Measurements from ENCODE around the gene FGR. TPM values are rescaled to one million over a fixed set of nuclear protein-coding genes. Genes with fewer than 3 reads are reported as not detected.

FGR gene
- total and polyA plus RNA-seq, 2 of the 13 experiments (the other 11 are each of a cell fraction or from before 2014, with no cell fraction given) = not detected

- intact Hi-C loops (cut with micrococcal nuclease; ENCODE audit: unreplicated experiment) (no loop called here), in situ Hi-C loops (cut with HindIII; ENCODE audit: extremely low pct_ligation_motif_present, low pct_unique_long_range_greater_than_20kb) (no loop called here)
- TF ChIP-seq WIZ (CRISPR knock-in tag; IDR thresholded peaks at IDR 0.05) (no peak), SAFB2 (CRISPR knock-in tag; IDR thresholded peaks at IDR 0.05; ENCODE audit: borderline replicate concordance, low read depth) (no peak), MIXL1 (CRISPR knock-in tag; IDR thresholded peaks at IDR 0.05) (no peak), ZNF691 (CRISPR knock-in tag; IDR thresholded peaks at IDR 0.05; ENCODE audit: borderline replicate concordance, low read depth) (no peak)
- Histone ChIP-seq H3K4me3 (replicated peaks in 1 of 3; ENCODE audit: insufficient read depth in 1 of 3, low read depth in 2 of 3, low read length in 3 of 3) (no peak overlapping the region), H3K27ac (ENCODE audit: extremely low read length, insufficient read depth, low read length) (no peak overlapping the region), H3K79me2 (ENCODE audit: insufficient read depth, low read length) (peaks cover 49% of the 10 kb centered on the region), H2AFZ (ENCODE audit: low read length) (no peak overlapping the region), H3K9ac (ENCODE audit: insufficient read depth, low read depth, low read length) (no peak overlapping the region), H3K9me3 (ENCODE audit: low read length) (no peaks in the 10 kb centered on the region), H3K36me3 (replicated peaks in 1 of 2; ENCODE audit: control insufficient read depth in 1 of 2, insufficient read depth in 2 of 2, low read length in 2 of 2) (peaks cover 0 to 3% of the 10 kb centered on the region in 2 experiments; a peak in 2 of 5 replicates), H3K4me1 (ENCODE audit: insufficient read depth, low read length) (peaks cover 53% of the 10 kb centered on the region), H3K27me3 (ENCODE audit: control insufficient read depth in 1 of 2, insufficient read depth in 2 of 2, low read length in 2 of 2) (no peaks in the 10 kb centered on the region), H4K20me1 (ENCODE audit: insufficient read depth, low read length) (peaks cover 36% of the 10 kb centered on the region; the same call in 1 of the 2 replicates), H3K4me2 (ENCODE audit: low read depth, low read length) (no peak overlapping the region)
- no peak for DNase-seq (ENCODE audit: low spot score)
- FAIRE-seq = no peak
- no peak for ATAC-seq
- ChIA-PET POLR2A (no interaction called here), CTCF (ENCODE audit: low intra/inter-chr PET ratio, low total read pairs) (no interaction called here)
- BruUV-seq (replicated peaks) = no TSS peak
- 88% methylated on average over 4 of the region's 4 CpGs for WGBS (ENCODE audit: low lambda C conversion rate)
Observed at GRCh38 chr1:27596986-27597385, 38.0 kb downstream of the FGR start.

- intact Hi-C loops (cut with micrococcal nuclease; ENCODE audit: unreplicated experiment) = no loop called here
- no peak for FAIRE-seq
- in situ Hi-C loops (cut with HindIII; ENCODE audit: extremely low pct_ligation_motif_present, low pct_unique_long_range_greater_than_20kb) = no loop called here
- Histone ChIP-seq H3K4me2 (ENCODE audit: low read depth, low read length) (no peak overlapping the region), H2AFZ (ENCODE audit: low read length) (no peak overlapping the region), H4K20me1 (ENCODE audit: insufficient read depth, low read length) (peaks cover 34% of the 10 kb centered on the region; the same call in 1 of the 2 replicates), H3K9ac (ENCODE audit: insufficient read depth, low read depth, low read length) (no peak overlapping the region), H3K4me1 (ENCODE audit: insufficient read depth, low read length) (peaks cover 53% of the 10 kb centered on the region), H3K27ac (ENCODE audit: extremely low read length, insufficient read depth, low read length) (no peak overlapping the region), H3K4me3 (replicated peaks in 1 of 3; ENCODE audit: insufficient read depth in 1 of 3, low read depth in 2 of 3, low read length in 3 of 3) (no peak overlapping the region), H3K79me2 (ENCODE audit: insufficient read depth, low read length) (peaks cover 42% of the 10 kb centered on the region), H3K9me3 (ENCODE audit: low read length) (no peaks in the 10 kb centered on the region), H3K36me3 (replicated peaks in 1 of 2; ENCODE audit: control insufficient read depth in 1 of 2, insufficient read depth in 2 of 2, low read length in 2 of 2) (peaks cover 0 to 3% of the 10 kb centered on the region in 2 experiments; a peak in 2 of 5 replicates), H3K27me3 (ENCODE audit: control insufficient read depth in 1 of 2, insufficient read depth in 2 of 2, low read length in 2 of 2) (no peaks in the 10 kb centered on the region)
- ChIA-PET CTCF (ENCODE audit: low intra/inter-chr PET ratio, low total read pairs) (no interaction called here), POLR2A (no interaction called here)
- WGBS (ENCODE audit: low lambda C conversion rate) = 73% methylated on average over 2 of the region's 9 CpGs
- no TSS peak for BruUV-seq (replicated peaks)
- ATAC-seq = no peak
- no peak for DNase-seq (ENCODE audit: low spot score)
- TF ChIP-seq HCFC1 (IDR thresholded peaks at IDR 0.05; ENCODE audit: low read depth, low read length) = no peak
- TF ChIP-seq ZNF136 (CRISPR knock-in tag; IDR thresholded peaks at IDR 0.05; ENCODE audit: low read depth) = no peak
- no peak for TF ChIP-seq ZNF362 (CRISPR knock-in tag; IDR thresholded peaks at IDR 0.05; ENCODE audit: borderline replicate concordance)
- TF ChIP-seq ZNF382 (CRISPR knock-in tag; IDR thresholded peaks at IDR 0.05; ENCODE audit: borderline replicate concordance) = no peak
- TF ChIP-seq ZNF772 (CRISPR knock-in tag; IDR thresholded peaks at IDR 0.05) = no peak
- TF ChIP-seq SMYD3 (CRISPR knock-in tag; IDR thresholded peaks at IDR 0.05) = no peak
- no peak for TF ChIP-seq SOX6 (IDR thresholded peaks at IDR 0.05)
- TF ChIP-seq SOX6 (CRISPR knock-in tag; IDR thresholded peaks at IDR 0.05) = no peak
- no peak for TF ChIP-seq AGO1 (IDR thresholded peaks at IDR 0.05; ENCODE audit: low read depth, low read length, poor library complexity, severe bottlenecking)
- TF ChIP-seq CERS6 (CRISPR knock-in tag; IDR thresholded peaks at IDR 0.05) = no peak
- TF ChIP-seq STAG1 (CRISPR knock-in tag; IDR thresholded peaks at IDR 0.05) = no peak
- TF ChIP-seq ZNF569 (CRISPR knock-in tag; IDR thresholded peaks at IDR 0.05; ENCODE audit: borderline replicate concordance) = no peak
- TF ChIP-seq ZNF256 (CRISPR knock-in tag; conservative IDR thresholded peaks at IDR 0.05) = no peak
- TF ChIP-seq ZIK1 (CRISPR knock-in tag; IDR thresholded peaks at IDR 0.05; ENCODE audit: borderline replicate concordance, low read depth) = no peak
- TF ChIP-seq PLRG1 (conservative IDR thresholded peaks at IDR 0.05) = no peak
Observed at GRCh38 chr1:27596261-27596660, 38.7 kb downstream of the FGR start.
